CD4-positive, alpha-beta T cell (primary cell): Measurements from ENCODE around the gene GALNT2. TPM values are rescaled to one million over a fixed set of nuclear protein-coding genes. Genes with fewer than 3 reads are reported as not detected.

Experiments used
- ATAC-seq: fragments of 200-7000 bp; cut with Tn5 transposase; one replicate; pipeline ENCODE4 v1.10.0; 2022; ENCODE audit warnings: mild to moderate bottlenecking; ENCODE audit not compliant: poor library complexity
- CTCF ChIA-PET: fragments of 350-600 bp; sonication (Branson Sonifier 250); formaldehyde crosslinking; loops from one replicate; lab custom pipeline; 2021; ENCODE audit warnings: antibody characterized with exemption, inconsistent platforms; lab: Charles Lee
- POLR2A ChIA-PET: fragments of 350-600 bp; sonication (Branson Sonifier 250); formaldehyde crosslinking; loops from one replicate; lab custom pipeline; 2021; ENCODE audit warnings: antibody characterized with exemption, inconsistent platforms; lab: Charles Lee
- DNase-seq, 14 experiments: peaks; one replicate each; pipeline ENCODE4 v3.0.0-alpha.2; 2013 to 2020; ENCODE audit warnings: mixed read lengths in 2 of 14
- H3K27ac ChIP-seq, 2 donors: one replicate each; pipeline versions ENCODE4 v1.5.1 to v1.7.0; 2013; ENCODE audit warnings: low read length in 2 of 2, low read depth in 1 of 2, mild to moderate bottlenecking in 1 of 2
- H3K27me3 ChIP-seq, 2 experiments: 1 replicate in 1 of 2; 2 replicates in 1 of 2; pipeline versions ENCODE4 v1.6.1 to v1.7.0; 2013; ENCODE audit warnings: low read length in 2 of 2, control low read depth in 1 of 2, mild to moderate bottlenecking in 1 of 2, moderate library complexity in 1 of 2; ENCODE audit not compliant: insufficient read depth in 2 of 2, control insufficient read depth in 1 of 2
- H3K36me3 ChIP-seq: one replicate; pipeline ENCODE4 v1.6.1; 2013; ENCODE audit warnings: low read length, control low read depth; ENCODE audit not compliant: insufficient read depth
- H3K4me1 ChIP-seq: one replicate; pipeline ENCODE4 v1.6.1; 2013; ENCODE audit warnings: low read length, control low read depth; ENCODE audit not compliant: insufficient read depth
- H3K4me3 ChIP-seq: one replicate; pipeline ENCODE4 v1.5.1; 2013; ENCODE audit warnings: mild to moderate bottlenecking, low read length, moderate library complexity
- H3K9me3 ChIP-seq, 2 experiments: 1 replicate in 1 of 2; 2 replicates in 1 of 2; pipeline versions ENCODE4 v1.6.1 to v1.7.0; 2013; ENCODE audit warnings: low read length in 2 of 2, mild to moderate bottlenecking in 2 of 2, control low read depth in 1 of 2, moderate library complexity in 1 of 2; ENCODE audit not compliant: control insufficient read depth in 1 of 2, insufficient read depth in 1 of 2
- H3K27ac Mint-ChIP-seq: one replicate; pipeline ENCODE4 v1.8.0; 2020; ENCODE audit warnings: mixed read lengths
- H3K27me3 Mint-ChIP-seq: one replicate; pipeline ENCODE4 v1.8.0; 2021; ENCODE audit warnings: mixed read lengths
- H3K36me3 Mint-ChIP-seq: one replicate; pipeline ENCODE4 v1.8.0; 2021; ENCODE audit warnings: low read depth, mixed read lengths
- H3K4me1 Mint-ChIP-seq: one replicate; pipeline ENCODE4 v1.8.0; 2021; ENCODE audit warnings: low read depth, mixed read lengths
- H3K4me3 Mint-ChIP-seq: one replicate; pipeline ENCODE4 v1.8.0; 2020; ENCODE audit warnings: mild to moderate bottlenecking, mixed read lengths
- H3K9me3 Mint-ChIP-seq: one replicate; pipeline ENCODE4 v1.8.0; 2020; ENCODE audit warnings: mixed read lengths
- intact Hi-C, 2 experiments: fragments of 100-400 bp; cut with DNase I in 1 of 2; cut with micrococcal nuclease in 1 of 2; formaldehyde crosslinking; loops; one replicate each; pipeline versions ENCODE4 v1.15.1 to v1.9.0; 2023 to 2025; cut with DNase I, micrococcal nuclease
- total RNA-seq, 174 experiments: library from RNA in 2 of 174; stranded (reverse) in 2 of 174; gene quantifications; one replicate each; pipeline ENCODE4 v1.2.3 and lab custom pipeline; 2021 to 2026
- TF ChIP-seq, protein P1 (sequence below): fragments of 200-600 bp; IDR thresholded peaks from one replicate; pipeline ENCODE4 v1.8.0; 2022; ENCODE audit warnings: antibody characterized with exemption, mild to moderate bottlenecking

Gene GALNT2
- total RNA-seq, 2 experiments from 2014 or later: 11.0 to 11.4 TPM

DNA sequence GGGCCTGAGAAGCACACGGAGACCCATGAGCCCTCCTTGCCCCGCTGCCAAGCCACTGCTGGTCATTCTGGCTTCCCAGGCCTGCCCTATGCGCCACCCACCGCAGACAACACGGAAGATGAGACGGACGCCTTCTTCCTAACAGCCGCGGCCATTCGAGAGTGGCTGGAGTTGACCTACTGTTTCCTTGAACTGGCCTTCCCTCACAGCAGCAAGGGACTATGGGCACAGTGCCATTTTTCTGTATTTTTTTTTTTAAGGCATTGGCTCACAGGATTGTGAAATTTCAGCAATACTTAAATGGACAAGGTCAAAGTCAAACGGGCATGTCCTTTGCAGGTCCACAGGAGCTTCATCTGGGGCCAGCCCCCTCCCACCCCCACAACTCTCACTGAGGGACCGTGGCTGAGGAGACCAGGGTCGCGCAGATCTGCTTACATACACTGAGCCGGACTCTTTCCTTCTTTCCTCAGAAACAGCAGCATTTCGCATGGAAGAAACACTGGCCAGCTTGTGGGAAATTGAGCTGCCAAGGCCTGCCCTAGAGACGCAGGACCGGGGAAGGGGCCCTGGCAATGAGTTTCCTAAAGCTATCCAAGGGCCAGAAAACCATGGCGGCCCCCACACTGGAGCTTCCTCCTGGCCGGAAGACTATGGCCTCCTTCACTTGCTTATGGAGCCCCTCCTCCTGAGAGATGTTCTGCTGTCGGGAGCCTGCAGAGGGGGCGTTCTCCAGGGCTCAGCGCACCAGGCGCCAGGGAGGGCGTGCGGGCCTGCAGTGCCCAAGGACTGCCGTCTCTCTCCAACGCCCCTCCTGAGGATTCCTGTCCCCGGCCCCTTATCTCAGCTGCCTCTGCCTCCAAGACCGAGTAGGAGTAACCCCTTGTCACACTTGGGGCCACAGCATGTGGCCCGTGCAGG, 260.2 kb downstream of the GALNT2 start:
- no peak for ATAC-seq
- peaks cover 7% of the 10 kb centered on the region for H3K27me3 Mint-ChIP-seq
- Histone ChIP-seq H3K4me3 (no peak overlapping the region), H3K27ac (no peak overlapping the region), H3K27me3 (no peaks in the 10 kb centered on the region), H3K9me3 (no peaks in the 10 kb centered on the region), H3K4me1 (no peaks in the 10 kb centered on the region), H3K36me3 (no peaks in the 10 kb centered on the region)
- DNase-seq: no peak
- no peaks in the 10 kb centered on the region for H3K36me3 Mint-ChIP-seq
- no peaks in the 10 kb centered on the region for H3K9me3 Mint-ChIP-seq
- no peak overlapping the region for H3K27ac Mint-ChIP-seq
- H3K4me3 Mint-ChIP-seq: no peak overlapping the region
- TF ChIP-seq, protein P1, sequence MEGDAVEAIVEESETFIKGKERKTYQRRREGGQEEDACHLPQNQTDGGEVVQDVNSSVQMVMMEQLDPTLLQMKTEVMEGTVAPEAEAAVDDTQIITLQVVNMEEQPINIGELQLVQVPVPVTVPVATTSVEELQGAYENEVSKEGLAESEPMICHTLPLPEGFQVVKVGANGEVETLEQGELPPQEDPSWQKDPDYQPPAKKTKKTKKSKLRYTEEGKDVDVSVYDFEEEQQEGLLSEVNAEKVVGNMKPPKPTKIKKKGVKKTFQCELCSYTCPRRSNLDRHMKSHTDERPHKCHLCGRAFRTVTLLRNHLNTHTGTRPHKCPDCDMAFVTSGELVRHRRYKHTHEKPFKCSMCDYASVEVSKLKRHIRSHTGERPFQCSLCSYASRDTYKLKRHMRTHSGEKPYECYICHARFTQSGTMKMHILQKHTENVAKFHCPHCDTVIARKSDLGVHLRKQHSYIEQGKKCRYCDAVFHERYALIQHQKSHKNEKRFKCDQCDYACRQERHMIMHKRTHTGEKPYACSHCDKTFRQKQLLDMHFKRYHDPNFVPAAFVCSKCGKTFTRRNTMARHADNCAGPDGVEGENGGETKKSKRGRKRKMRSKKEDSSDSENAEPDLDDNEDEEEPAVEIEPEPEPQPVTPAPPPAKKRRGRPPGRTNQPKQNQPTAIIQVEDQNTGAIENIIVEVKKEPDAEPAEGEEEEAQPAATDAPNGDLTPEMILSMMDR: no peak
- ChIA-PET CTCF (no interaction called here), POLR2A (no interaction called here)
- no peaks in the 10 kb centered on the region for H3K4me1 Mint-ChIP-seq
- intact Hi-C loops: no loop called here

DNA sequence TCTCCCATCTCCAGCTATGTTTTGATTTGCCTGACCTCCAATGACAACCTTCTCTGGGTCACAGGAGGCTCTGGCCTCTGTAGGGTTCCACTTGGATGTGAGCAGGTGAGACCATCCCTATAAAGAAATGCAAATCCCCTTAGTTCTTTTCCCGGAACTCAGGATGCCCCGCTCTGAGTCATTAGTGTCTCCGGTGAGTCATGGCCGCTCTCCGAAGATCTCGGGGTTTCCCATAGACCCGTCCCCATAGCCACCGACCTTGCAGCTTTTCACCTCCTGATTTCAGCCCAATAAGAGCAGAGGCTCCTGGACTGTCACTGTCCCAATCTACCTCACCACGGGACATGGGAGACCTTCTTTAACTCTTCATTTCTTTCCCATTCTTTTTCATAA, 260.9 kb downstream of the GALNT2 start:
- H3K27ac ChIP-seq: no peak overlapping the region
- no peaks in the 10 kb centered on the region for H3K36me3 ChIP-seq
- ChIA-PET POLR2A (no interaction called here), CTCF (no interaction called here)
- H3K4me3 Mint-ChIP-seq: no peak overlapping the region
- H3K9me3 Mint-ChIP-seq: no peaks in the 10 kb centered on the region
- H3K36me3 Mint-ChIP-seq: no peaks in the 10 kb centered on the region
- no peaks in the 10 kb centered on the region for H3K27me3 ChIP-seq
- TF ChIP-seq, protein P1: no peak
- intact Hi-C loops: no loop called here
- peaks cover 0 to 5% of the 10 kb centered on the region in 2 experiments for H3K9me3 ChIP-seq
- no peak overlapping the region for H3K27ac Mint-ChIP-seq
- no peak overlapping the region for H3K4me3 ChIP-seq
- no peaks in the 10 kb centered on the region for H3K4me1 Mint-ChIP-seq
- DNase-seq: no peak
- no peaks in the 10 kb centered on the region for H3K4me1 ChIP-seq
- H3K27me3 Mint-ChIP-seq: peaks cover 7% of the 10 kb centered on the region
- ATAC-seq: no peak

DNA sequence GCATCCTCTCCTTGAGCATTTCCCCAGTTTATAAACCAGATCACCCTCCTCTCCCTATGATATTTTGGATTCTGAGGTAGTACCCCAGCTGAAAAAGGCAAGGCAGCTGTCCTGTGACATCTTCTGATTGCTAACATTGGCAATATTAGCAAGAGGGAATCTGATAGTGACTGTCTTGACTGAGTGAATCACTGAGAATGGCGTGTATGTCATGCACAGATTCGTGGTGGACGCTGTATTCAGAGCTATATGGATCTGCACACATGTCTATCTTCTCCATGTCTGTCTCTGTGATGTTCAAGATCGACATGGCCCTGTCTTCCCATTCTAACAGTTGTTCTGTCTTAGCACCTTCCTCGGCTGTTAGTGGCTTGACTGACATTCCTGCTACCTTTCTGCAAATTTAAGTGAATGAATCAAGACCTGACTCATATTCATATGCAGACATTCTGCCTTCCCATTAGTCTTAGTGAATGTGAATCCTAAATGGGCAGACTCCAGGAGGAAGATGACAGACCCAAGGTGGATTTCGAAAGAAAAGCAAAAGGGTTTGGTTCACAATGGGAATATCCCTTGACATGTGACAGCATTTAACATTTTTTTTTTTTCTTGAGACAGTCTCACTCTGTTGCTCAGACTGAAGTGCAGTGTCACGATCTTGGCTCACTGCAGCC, 261.4 kb downstream of the GALNT2 start:
- no peak overlapping the region for H3K4me3 ChIP-seq
- peaks cover 0 to 5% of the 10 kb centered on the region in 2 experiments for H3K27me3 ChIP-seq
- Mint-ChIP-seq H3K27me3 (peaks cover 11% of the 10 kb centered on the region), H3K4me1 (no peaks in the 10 kb centered on the region), H3K4me3 (no peak overlapping the region), H3K36me3 (no peaks in the 10 kb centered on the region), H3K27ac (no peak overlapping the region), H3K9me3 (no peaks in the 10 kb centered on the region)
- intact Hi-C loops: no loop called here
- H3K27ac ChIP-seq: no peak overlapping the region
- no peaks in the 10 kb centered on the region for H3K4me1 ChIP-seq
- no peak for DNase-seq
- peaks cover 0 to 6% of the 10 kb centered on the region in 2 experiments for H3K9me3 ChIP-seq
- no peak for ATAC-seq
- POLR2A ChIA-PET: interaction anchor here (0.7 kb wide), 1 partner anchor 494 kb away, joined by 3 read pairs; no protein-coding TSS in a partner anchor
- CTCF ChIA-PET: no interaction called here
- TF ChIP-seq, protein P1: no peak
- H3K36me3 ChIP-seq: no peaks in the 10 kb centered on the region
